Cardiac muscle cell (in vitro differentiated cells and primary cell): Measurements from ENCODE around the gene DGAT2L6. TPM values are rescaled to one million over a fixed set of nuclear protein-coding genes. Genes with fewer than 3 reads are reported as not detected.
"Not testable (repeated sequence)": the region's sequence is repeated elsewhere in the genome, so short reads cannot be mapped to it uniquely, and the experiment has no call there.

ENCODE experiments used
- DNase-seq, 2 donors: peaks; one replicate each; pipeline versions ENCODE4 v3.0.0 to v3.0.0-alpha.2; 2010 to 2017; ENCODE audit warnings: low read depth in 1 of 2, low spot score in 1 of 2
- H3K27ac ChIP-seq: fragments of 200-600 bp; sonication (generic); 2 replicates; pipeline ENCODE4 v1.5.1; 2016
- H3K27me3 ChIP-seq: fragments of 200-600 bp; sonication (generic); 2 replicates; pipeline ENCODE4 v1.6.0; 2016; ENCODE audit warnings: control low read depth
- H3K36me3 ChIP-seq: fragments of 200-600 bp; sonication (generic); 2 replicates; pipeline ENCODE4 v1.5.1; 2016; ENCODE audit warnings: control low read depth
- H3K4me1 ChIP-seq: fragments of 200-600 bp; sonication (generic); 2 replicates; pipeline ENCODE4 v1.8.1; 2017; ENCODE audit warnings: low read depth, mild to moderate bottlenecking, mixed run types
- H3K4me3 ChIP-seq: fragments of 200-600 bp; sonication (generic); 2 replicates; pipeline ENCODE4 v1.5.1; 2016; ENCODE audit warnings: mild to moderate bottlenecking
- H3K9me3 ChIP-seq: fragments of 200-600 bp; sonication (generic); 2 replicates; pipeline ENCODE4 v1.5.1; 2017; ENCODE audit warnings: low read depth, mild to moderate bottlenecking, control low read depth
- CTCF ChIP-seq: IDR thresholded peaks from 2 replicates; pipeline ENCODE4 v1.5.1; 2012; ENCODE audit warnings: low read depth, mild to moderate bottlenecking, low read length
- polyA plus RNA-seq: library from polyadenylated mRNA; unstranded; fragments of >200 nt; fragmentation: Nextera tagmentation; extraction: Ambion mirVana; gene quantifications from 2 replicates; pipeline ENCODE4 v1.2.1, GENCODE V29; 2016
- total RNA-seq: library from RNA; depleted of rRNA; stranded (reverse); fragments of >200 nt; gene quantifications from 2 replicates; pipeline ENCODE4 v1.2.3, GENCODE V29; 2016

DGAT2L6 gene
- total and polyA plus RNA-seq, 2 experiments from 2014 or later, result not detected

- Histone ChIP-seq H3K36me3 (no peaks in the 10 kb centered on the region), H3K27me3 (no peaks in the 10 kb centered on the region), H3K9me3 (no peaks in the 10 kb centered on the region), H3K4me1 (no peaks in the 10 kb centered on the region), H3K27ac (no peak overlapping the region), H3K4me3 (no peak overlapping the region)
- DNase-seq, result peak; percentile 36 to 61
- peak; percentile 67 for TF ChIP-seq CTCF
Measured at GRCh38 chrX:70196961-70197720, 19.9 kb downstream of the DGAT2L6 start.

DNA sequence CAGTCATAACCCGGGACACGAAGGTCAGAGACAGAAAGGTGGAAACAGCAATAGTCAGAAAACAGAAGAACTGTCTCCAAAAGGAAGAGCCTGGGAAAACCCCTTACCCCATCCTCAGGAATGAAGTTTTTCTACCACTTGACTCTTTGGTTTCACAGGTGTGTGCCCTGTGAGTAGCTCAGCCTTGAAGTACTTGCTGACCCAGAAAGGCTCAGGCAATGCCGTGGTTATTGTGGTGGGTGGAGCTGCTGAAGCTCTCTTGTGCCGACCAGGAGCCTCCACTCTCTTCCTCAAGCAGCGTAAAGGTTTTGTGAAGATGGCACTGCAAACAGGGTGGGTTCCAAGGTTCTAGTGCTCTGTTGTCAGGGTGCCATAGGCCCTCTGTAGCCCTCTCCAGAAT lies 24.4 kb downstream of the DGAT2L6 start:
- Histone ChIP-seq H3K36me3 (no peaks in the 10 kb centered on the region), H3K9me3 (no peaks in the 10 kb centered on the region), H3K27ac (no peak overlapping the region), H3K4me1 (no peaks in the 10 kb centered on the region), H3K4me3 (no peak overlapping the region), H3K27me3 (no peaks in the 10 kb centered on the region)
- DNase-seq, result no peak
- TF ChIP-seq CTCF, result no peak

GRCh38 chrX:70208479-70208878 lies 31.2 kb downstream of the DGAT2L6 start:
- H3K27me3 ChIP-seq, result no peaks in the 10 kb centered on the region
- DNase-seq, result peak in 1 of 2 donors; percentile 21

GRCh38 chrX:70209570-70209969 lies 32.3 kb downstream of the DGAT2L6 start:
- DNase-seq, H3K27me3 ChIP-seq, H3K36me3 ChIP-seq, H3K9me3 ChIP-seq, H3K4me3 ChIP-seq, H3K4me1 ChIP-seq, H3K27ac ChIP-seq: not testable (repeated sequence)

More at GRCh38 chrX:70208479-70208878, 31.2 kb downstream of the DGAT2L6 start:
- no peak for TF ChIP-seq CTCF
- Histone ChIP-seq H3K36me3 (no peaks in the 10 kb centered on the region), H3K27ac (no peak overlapping the region), H3K4me3 (no peak overlapping the region), H3K9me3 (no peaks in the 10 kb centered on the region), H3K4me1 (no peaks in the 10 kb centered on the region)

- no peaks in the 10 kb centered on the region for H3K36me3 ChIP-seq
- H3K4me3 ChIP-seq, result no peak overlapping the region
- DNase-seq, result peak in 1 of 2 donors; percentile 5
- TF ChIP-seq CTCF, result no peak
- no peaks in the 10 kb centered on the region for H3K4me1 ChIP-seq
- H3K9me3 ChIP-seq, result no peaks in the 10 kb centered on the region
- no peak overlapping the region for H3K27ac ChIP-seq
- no peaks in the 10 kb centered on the region for H3K27me3 ChIP-seq
Measured at GRCh38 chrX:70219938-70220764, 42.9 kb downstream of the DGAT2L6 start.

GRCh38 chrX:70226048-70226447 lies 48.8 kb downstream of the DGAT2L6 start:
- no peak overlapping the region for H3K4me3 ChIP-seq
- no peaks in the 10 kb centered on the region for H3K9me3 ChIP-seq
- TF ChIP-seq CTCF, result no peak
- H3K36me3 ChIP-seq, result no peaks in the 10 kb centered on the region
- H3K27me3 ChIP-seq, result no peaks in the 10 kb centered on the region
- no peak overlapping the region for H3K27ac ChIP-seq
- H3K4me1 ChIP-seq, result no peaks in the 10 kb centered on the region
- no peak for DNase-seq
